GM18507 (cell line): ENCODE measurements around the gene CPD.

Experiments
- DNase-seq: peaks from one replicate; pipeline ENCODE4 v3.0.0; 2011; ENCODE audit warnings: low read depth; ENCODE audit not compliant: insufficient read length; ENCODE audit errors: extremely low spot score
- FAIRE-seq: peaks from 2 replicates; lab custom pipeline; 2011; peaks lifted over from hg19 to GRCh38; lab: Jason Lieb, UNC

The CPD gene

DNA sequence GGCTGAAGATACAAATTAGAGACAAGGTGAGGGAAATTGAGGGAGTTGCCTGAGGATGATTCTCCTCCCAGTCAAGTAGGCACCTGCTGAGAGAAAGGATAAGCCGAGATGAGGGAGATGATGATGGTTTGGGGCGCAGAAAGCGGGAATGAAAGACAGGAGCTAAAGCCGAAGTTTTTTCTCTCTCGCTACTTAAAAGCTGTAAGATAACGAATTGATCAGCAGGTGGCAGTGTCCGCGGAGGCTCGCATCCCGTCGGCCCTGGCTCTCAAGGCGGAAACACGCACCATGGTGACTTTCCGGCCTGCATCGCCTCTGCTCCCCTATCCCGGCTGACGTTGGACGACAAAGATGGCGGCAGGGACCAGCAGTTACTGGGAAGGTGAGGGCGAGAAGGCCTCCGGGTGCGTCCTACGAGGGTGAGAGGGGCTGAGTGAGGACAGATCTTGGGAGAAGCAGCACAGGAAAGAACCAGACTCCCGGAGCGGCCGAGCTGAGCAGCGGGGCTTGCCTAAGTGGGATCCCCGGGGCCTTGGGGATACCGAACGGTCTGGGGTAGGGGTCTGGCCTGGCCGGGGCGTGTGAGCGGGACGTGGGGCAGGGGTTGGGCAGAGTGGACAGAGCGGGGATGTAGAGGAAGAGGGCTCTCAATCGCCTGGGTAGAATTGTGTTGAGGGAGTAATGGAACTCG is 98.5 kb downstream of the CPD start, which contains the start of gene GOSR1:
TSS of gene GOSR1 (plus strand) at position 326 of the 691 bp plus-strand sequence. CDS start at position 352, 26 bp downstream.
- FAIRE-seq, result peak; percentile 99

DNA sequence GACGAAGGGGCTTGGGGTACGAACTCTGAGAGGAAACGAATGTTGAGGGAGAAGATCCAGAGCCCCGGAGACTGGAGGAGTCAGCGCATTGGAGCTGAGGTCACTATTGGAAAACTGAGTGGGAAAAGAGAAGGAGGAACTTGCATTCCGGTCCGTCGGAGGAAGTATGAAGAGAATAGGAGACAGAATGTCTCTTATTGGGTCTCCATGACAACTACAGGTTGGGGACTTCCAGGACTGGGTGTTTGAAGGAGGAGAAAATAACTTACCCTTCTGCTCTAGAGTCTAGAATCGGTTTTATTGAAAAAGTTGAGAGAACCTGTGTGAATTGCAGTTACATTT is 99.0 kb downstream of the CPD start:
- FAIRE-seq (peak; percentile 69), DNase-seq (no peak)

More for the DNA sequence above, 98.5 kb downstream of the CPD start, which contains the start of gene GOSR1:
- DNase-seq, result peak; percentile 84

DNA sequence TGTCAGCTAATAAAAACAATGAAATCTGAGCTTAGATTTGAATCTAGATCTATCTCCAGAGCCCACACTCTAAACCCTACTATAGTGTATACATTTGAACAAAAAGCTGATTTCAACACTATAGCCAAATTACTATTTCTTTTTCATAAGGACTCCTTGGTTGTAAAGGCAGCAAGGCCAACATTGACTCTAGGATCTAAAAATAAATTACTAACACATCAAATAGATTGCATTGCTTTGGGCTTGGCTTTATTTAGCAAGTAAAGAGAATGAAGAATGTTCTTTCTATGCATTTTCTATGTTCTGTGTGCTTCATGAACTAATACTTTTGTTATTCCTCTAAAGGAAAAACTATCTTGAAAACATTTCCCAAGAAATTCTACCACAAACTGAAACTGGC is 103.8 kb downstream of the CPD start:
- DNase-seq, result no peak
- no peak for FAIRE-seq

DNA sequence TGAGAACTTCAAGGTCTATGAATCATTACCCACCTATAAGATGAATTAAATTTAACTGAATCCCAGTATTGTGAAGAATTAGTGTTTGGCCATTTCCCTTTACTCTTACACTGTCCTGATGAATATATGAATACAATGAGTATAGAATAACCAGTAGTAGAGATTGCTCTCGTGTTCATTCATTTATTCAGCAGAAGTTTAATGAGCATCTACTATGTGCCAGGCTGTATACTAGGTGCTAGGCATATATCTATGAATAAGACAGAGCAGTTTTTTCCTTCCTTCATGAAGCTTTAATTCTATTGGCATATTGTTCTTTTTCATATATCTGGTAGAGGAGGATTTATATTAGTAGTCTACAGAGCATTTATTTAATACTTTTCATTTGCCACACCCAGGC is 104.4 kb downstream of the CPD start:
- no peak for FAIRE-seq
- no peak for DNase-seq

DNA sequence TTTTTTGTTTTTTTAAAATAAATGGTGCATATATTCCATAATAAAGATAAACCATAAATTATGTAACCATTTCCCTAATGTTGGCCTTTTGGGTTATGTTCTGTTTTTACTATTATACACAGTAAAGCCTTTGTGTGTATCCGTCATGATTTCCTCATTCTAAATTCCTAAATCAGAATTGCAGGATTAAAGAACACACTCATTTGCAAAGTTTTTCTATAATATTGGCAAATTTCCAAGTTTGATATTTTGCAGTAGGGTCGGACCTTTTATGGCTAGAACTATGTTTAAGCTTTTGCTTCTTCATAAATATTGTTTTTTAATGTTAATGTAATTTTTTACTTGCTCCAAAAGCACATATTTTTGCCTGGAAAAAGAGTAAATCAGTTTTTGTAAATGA is 115.1 kb downstream of the CPD start:
- DNase-seq (no peak), FAIRE-seq (no peak)

DNA sequence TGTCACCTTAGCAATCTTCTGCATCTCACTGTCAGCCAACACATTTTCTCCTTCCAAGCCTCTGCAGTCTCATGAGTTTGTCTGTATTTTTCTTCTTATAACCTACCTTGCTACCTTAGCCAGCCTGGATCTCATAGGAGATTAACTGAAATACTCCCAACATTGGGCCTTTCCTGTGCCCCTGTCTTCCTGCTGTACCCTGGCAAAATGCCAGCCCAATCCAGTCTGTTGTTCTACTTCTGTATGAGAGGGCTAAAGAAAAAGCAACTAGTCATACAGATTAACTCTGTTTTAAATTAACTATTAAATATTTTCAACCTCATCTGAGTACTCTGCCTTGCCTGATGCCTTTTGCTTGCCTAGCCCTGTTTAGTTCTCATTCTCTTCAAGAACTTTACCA is 116.9 kb downstream of the CPD start:
- DNase-seq (no peak), FAIRE-seq (no peak)

DNA sequence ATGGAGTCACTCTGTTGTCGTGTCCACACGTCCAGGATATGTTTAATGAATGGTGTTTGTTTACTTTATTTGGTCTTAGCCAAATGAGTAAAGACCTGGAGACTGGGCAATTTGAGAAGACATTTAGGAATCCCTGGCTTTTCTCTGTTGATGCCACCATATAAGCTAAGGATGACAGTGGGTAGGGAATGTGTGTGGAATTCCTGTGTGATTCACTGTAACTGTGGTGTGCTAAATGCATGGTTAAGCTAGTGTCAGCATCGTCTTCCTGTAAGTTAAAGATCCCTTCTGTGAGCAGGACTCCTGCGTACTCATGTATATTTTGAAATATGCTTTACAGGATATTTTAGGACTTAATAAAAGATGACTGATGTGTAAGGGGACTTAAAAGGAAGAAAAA is 124.8 kb downstream of the CPD start:
- no peak for FAIRE-seq
- no peak for DNase-seq

DNA sequence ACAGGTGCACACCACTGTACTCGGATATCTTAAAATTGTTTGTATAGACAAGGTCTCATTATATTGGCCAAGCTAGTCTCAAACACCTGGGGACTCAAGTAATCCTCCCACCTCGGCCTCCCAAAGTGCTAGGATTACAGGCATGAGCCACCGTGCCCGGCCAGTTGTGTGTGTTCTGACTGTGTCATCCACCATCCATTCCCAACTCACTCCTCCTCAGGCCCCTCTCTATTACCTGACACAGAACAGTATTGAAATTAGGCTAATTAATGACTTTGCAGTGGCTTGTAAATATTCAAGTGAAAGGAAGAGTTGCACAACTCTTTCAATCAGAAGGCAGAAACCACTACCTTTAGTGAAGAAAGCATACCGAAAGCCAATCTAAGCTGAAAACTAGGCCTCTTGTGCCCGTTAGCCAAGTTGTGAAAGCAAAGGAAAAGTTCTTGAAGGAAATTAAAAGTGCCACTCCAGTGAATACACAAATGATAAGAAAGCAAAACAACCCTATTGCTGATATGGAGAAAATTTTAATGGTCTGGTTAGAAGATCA is 127.2 kb downstream of the CPD start:
- FAIRE-seq, result no peak
- DNase-seq, result no peak

DNA sequence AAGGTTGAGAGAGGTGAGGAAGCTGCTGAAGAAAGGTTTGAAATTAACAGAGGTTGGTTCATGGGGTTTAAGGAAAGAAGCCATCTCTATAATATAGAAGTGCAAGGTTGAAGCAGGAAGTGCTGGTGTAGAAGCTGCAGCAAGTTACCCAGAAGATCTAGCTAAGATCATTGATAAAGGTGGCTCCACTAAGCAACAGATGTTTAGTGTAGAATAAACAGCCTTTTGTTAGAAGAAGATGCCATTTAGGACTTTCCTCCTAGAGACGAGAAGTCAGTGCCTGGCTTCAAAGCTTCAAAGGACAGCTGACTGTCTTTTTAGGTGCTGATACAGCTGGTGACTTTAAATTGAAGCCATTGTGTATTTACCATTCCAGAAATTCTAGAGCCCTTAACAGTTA is 127.8 kb downstream of the CPD start:
- FAIRE-seq (no peak), DNase-seq (no peak)

DNA sequence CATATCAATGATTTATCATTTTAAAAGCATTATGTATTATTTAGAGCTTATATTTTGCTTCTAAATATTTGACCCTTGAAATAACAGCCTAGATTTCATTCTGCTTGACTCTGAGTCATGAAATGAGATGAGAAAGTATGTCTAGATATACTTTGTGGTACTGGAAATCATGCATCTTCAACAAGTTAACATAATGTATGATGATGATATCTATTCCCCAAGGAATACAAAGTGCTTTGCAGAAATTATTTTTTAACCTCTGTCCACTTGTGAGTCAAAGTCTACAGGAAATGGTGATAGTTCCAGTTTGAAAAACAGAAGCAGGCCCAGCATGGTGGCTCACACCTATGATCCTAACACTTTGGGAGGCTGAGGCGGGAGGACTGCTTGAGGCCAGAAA is 134.6 kb downstream of the CPD start:
- FAIRE-seq, result no peak
- DNase-seq, result no peak

DNA sequence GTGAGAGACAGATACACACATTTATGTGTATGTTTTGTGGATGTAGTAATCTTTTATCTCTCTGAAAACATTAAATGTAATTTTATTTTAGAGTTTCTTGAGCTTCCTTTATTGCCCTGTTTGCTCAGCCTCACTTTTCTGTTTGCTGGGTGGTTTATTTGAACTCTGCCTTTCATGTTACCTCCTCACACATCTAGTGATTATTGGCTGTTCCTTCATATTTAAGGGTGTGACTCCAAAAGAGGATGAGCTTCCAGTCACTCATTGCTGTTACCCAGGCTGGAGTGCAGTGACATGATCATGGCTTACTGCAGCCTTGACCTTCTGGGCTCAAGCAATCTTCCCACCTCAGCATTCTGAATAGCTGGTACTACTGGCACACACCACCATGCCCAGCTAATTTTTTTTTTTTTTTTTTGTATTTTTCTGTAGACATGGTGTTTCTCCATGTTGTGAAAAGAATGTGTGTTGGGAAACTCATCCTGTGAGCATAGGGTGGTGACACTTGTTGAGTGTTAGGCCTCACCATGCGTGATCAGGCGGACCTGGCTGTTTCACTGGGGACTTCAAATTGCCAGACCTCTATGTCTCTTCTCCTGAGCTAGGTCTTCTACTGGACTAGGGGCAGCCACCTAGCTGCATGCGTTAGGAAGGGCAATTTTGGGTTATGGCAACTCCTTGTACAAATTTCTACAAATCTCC is 136.3 kb downstream of the CPD start:
- DNase-seq (no peak), FAIRE-seq (no peak)

DNA sequence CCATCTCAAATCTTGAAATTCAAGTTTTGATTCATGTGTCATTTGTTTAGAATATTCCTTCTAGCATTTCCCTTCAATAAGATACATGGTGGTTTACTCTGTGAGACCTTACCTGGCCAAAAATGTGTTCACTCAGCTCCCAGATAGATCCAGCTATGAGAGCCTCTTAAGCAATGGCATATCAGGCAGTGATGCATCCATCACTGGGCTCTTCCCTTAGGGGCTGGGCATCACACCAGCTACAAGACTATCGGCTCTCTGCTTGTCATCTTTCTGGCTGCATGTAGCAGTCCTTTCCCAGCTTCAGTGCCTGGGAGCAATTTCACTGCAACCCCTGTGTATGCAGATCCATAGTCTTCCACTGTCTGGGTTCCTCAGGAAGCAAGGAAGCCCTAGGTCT is 139.1 kb downstream of the CPD start:
- FAIRE-seq, result no peak
- no peak for DNase-seq

DNA sequence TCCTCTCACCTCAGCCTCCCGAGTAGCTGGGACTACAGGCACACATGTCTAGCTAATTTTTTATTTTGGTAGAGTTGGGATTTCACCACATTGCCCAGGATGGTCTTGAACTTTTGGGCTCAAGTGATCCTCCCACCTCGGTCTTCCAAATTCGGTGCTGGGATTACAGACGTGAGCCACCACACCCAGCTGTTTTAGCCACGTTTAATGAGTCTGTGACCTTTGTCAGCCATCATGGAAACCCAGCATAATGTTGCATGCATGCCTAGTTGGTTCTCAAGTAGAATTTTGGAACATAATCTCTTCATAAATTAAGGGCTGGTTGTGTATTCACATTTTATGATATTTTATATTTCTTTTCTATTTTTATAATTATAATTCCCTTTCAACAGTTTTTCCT is 140.4 kb downstream of the CPD start:
- no peak for DNase-seq
- peak; percentile 18 for FAIRE-seq
